ENCODE measurements around the gene CFAP77. TPM values are rescaled to one million over a fixed set of nuclear protein-coding genes. Genes with fewer than 3 reads are reported as not detected.

CFAP77 gene
- total and polyA plus RNA-seq, 9 of the 15 experiments (the other 6 are each of a cell fraction or from before 2014, with no cell fraction given): not detected

DNA sequence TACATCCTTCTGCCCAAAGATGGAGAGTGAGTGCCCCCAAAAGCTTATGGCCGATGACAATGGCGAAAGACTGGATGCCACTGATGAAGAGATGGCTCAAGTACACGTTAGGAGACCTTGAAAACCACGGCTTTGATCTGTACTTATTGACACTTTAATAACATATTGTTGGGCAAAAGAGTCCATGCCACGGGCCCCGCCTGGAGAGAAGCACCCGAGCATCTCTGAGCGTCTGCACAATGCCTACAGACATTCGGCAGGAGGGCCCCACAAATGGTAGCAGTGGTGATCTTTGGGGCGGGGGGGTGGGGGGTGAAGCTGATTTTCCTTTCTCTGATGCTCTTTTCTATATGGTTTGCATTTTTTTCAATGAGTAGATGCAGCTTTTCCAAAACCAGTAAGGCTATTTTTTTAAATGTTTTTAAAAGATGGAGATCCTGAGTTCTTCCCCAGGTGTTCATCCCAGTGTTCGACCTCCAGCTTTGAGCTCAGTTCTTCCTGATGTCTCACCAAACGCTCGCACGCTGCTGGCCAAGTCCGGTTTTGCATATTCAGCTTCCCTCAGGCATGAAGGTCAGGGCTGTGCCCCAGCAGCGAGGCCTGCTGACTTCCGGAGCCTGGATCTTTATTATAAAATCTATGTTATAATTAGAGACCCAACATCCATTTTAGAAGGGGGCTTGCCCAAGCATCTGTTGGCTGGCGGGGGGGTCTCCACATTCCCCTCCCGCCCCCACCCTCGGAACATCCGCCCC lies 138.1 kb downstream of the CFAP77 start:
- intact Hi-C loops (cut with micrococcal nuclease) (no loop called here), in situ Hi-C loops (cut with MboI) (no loop called here)
- H3K79me2 ChIP-seq (ENCODE audit: control insufficient read depth, insufficient read depth, low read length): no peaks in the 10 kb centered on the region
- H3K9me1 ChIP-seq (ENCODE audit: control insufficient read depth, insufficient read depth, low read length): no peaks in the 10 kb centered on the region
- H2AFZ ChIP-seq (ENCODE audit: low read depth, low read length): no peak overlapping the region
- no peak overlapping the region for H3K27ac ChIP-seq (ENCODE audit: extremely low read depth, low read depth, low read length)
- 5% methylated on average over 19 of the region's 21 CpGs for WGBS (ENCODE audit: insufficient coverage, low coverage, missing lambda C conversion rate)
- FAIRE-seq (no peak), ATAC-seq (no peak), DNase-seq (ENCODE audit: extremely low read depth in 1 of 4, low spot score in 3 of 4) (no peak)
- CTCF ChIA-PET (ENCODE audit: low intra/inter-chr PET ratio): interaction anchor here (0.7 kb wide), 1 partner anchor 1072 kb away, joined by 3 read pairs; no protein-coding TSS in a partner anchor
- no TSS peak for BruUV-seq (replicated peaks)
- H3K27me3 ChIP-seq (ENCODE audit: control insufficient read depth in 2 of 2, insufficient read depth in 2 of 2, low read length in 2 of 2): peaks cover 38 to 70% of the 10 kb centered on the region in 2 experiments
- H3K9ac ChIP-seq (ENCODE audit: insufficient read depth in 1 of 2, low read depth in 2 of 2, low read length in 2 of 2): no peak overlapping the region
- H3K4me2 ChIP-seq (ENCODE audit: insufficient read depth, low read length): no peak overlapping the region
- H3K36me3 ChIP-seq (ENCODE audit: control insufficient read depth, insufficient read depth, low read length): no peaks in the 10 kb centered on the region
- H3K4me1 ChIP-seq (replicated peaks in 1 of 2; ENCODE audit: control insufficient read depth in 2 of 2, insufficient read depth in 2 of 2, low read length in 2 of 2): peaks cover 0 to 17% of the 10 kb centered on the region in 2 experiments; a peak in 2 of 5 replicates
- peaks cover 21% of the 10 kb centered on the region for H4K20me1 ChIP-seq (replicated peaks; ENCODE audit: control insufficient read depth, insufficient read depth, low read length)
- no peaks in the 10 kb centered on the region for H3K9me3 ChIP-seq (replicated peaks; ENCODE audit: control insufficient read depth, insufficient read depth, low read depth, low read length)
- no peak for TF ChIP-seq POLR3G (IDR thresholded peaks at IDR 0.05; ENCODE audit: extremely low read depth, insufficient read length, insufficient replicate concordance)
- TF ChIP-seq ZKSCAN1 (IDR thresholded peaks at IDR 0.05; ENCODE audit: low read depth, low read length): no peak
- TF ChIP-seq, protein P1, sequence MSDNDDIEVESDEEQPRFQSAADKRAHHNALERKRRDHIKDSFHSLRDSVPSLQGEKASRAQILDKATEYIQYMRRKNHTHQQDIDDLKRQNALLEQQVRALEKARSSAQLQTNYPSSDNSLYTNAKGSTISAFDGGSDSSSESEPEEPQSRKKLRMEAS (CRISPR knock-in tag; IDR thresholded peaks at IDR 0.05): no peak
- TF ChIP-seq SMARCC2 (IDR thresholded peaks at IDR 0.05; ENCODE audit: low read depth): no peak
- TF ChIP-seq CBFB (CRISPR knock-in tag; IDR thresholded peaks at IDR 0.05): no peak
- TF ChIP-seq, protein P2, sequence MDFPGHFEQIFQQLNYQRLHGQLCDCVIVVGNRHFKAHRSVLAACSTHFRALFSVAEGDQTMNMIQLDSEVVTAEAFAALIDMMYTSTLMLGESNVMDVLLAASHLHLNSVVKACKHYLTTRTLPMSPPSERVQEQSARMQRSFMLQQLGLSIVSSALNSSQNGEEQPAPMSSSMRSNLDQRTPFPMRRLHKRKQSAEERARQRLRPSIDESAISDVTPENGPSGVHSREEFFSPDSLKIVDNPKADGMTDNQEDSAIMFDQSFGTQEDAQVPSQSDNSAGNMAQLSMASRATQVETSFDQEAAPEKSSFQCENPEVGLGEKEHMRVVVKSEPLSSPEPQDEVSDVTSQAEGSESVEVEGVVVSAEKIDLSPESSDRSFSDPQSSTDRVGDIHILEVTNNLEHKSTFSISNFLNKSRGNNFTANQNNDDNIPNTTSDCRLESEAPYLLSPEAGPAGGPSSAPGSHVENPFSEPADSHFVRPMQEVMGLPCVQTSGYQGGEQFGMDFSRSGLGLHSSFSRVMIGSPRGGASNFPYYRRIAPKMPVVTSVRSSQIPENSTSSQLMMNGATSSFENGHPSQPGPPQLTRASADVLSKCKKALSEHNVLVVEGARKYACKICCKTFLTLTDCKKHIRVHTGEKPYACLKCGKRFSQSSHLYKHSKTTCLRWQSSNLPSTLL (IDR thresholded peaks at IDR 0.05): no peak
- TF ChIP-seq SP2 (IDR thresholded peaks at IDR 0.05; ENCODE audit: extremely low read depth, low read depth, low read length, poor library complexity, severe bottlenecking): no peak
- TF ChIP-seq MAZ (CRISPR knock-in tag; conservative IDR thresholded peaks at IDR 0.05 in 1 of 2, IDR thresholded peaks at IDR 0.05 in 1 of 2): no peak
- TF ChIP-seq ZNF717 (CRISPR knock-in tag; IDR thresholded peaks at IDR 0.05): no peak
- no peak for TF ChIP-seq ARNT (IDR thresholded peaks at IDR 0.05)
- TF ChIP-seq, protein P3, sequence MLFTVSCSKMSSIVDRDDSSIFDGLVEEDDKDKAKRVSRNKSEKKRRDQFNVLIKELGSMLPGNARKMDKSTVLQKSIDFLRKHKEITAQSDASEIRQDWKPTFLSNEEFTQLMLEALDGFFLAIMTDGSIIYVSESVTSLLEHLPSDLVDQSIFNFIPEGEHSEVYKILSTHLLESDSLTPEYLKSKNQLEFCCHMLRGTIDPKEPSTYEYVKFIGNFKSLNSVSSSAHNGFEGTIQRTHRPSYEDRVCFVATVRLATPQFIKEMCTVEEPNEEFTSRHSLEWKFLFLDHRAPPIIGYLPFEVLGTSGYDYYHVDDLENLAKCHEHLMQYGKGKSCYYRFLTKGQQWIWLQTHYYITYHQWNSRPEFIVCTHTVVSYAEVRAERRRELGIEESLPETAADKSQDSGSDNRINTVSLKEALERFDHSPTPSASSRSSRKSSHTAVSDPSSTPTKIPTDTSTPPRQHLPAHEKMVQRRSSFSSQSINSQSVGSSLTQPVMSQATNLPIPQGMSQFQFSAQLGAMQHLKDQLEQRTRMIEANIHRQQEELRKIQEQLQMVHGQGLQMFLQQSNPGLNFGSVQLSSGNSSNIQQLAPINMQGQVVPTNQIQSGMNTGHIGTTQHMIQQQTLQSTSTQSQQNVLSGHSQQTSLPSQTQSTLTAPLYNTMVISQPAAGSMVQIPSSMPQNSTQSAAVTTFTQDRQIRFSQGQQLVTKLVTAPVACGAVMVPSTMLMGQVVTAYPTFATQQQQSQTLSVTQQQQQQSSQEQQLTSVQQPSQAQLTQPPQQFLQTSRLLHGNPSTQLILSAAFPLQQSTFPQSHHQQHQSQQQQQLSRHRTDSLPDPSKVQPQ (CRISPR knock-in tag; IDR thresholded peaks at IDR 0.05; ENCODE audit: borderline replicate concordance): no peak
- TF ChIP-seq CCNT2 (IDR thresholded peaks at IDR 0.05; ENCODE audit: borderline replicate concordance, extremely low read depth, insufficient read length, low read depth, low read length): no peak
- TF ChIP-seq, protein P4, sequence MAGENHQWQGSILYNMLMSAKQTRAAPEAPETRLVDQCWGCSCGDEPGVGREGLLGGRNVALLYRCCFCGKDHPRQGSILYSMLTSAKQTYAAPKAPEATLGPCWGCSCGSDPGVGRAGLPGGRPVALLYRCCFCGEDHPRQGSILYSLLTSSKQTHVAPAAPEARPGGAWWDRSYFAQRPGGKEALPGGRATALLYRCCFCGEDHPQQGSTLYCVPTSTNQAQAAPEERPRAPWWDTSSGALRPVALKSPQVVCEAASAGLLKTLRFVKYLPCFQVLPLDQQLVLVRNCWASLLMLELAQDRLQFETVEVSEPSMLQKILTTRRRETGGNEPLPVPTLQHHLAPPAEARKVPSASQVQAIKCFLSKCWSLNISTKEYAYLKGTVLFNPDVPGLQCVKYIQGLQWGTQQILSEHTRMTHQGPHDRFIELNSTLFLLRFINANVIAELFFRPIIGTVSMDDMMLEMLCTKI (IDR thresholded peaks at IDR 0.05; ENCODE audit: partially characterized antibody): no peak
- no peak overlapping the region for H3K4me3 ChIP-seq
- POLR2A ChIA-PET: interaction anchor here (0.7 to 1.1 kb wide), 2 partner anchors 25 to 845 kb away, joined by 3 read pairs; no protein-coding TSS in a partner anchor

All from K562 (cell line).